ENCODE data around the gene BRPF3.

- no peak for TF ChIP-seq CTCF (IDR thresholded peaks at IDR 0.05)
- TF ChIP-seq POLR2A (IDR thresholded peaks at IDR 0.05): no peak
Measured at GRCh38 chr6:36266913-36267644, 70.5 kb downstream of the BRPF3 start.
